Activated naive CD8-positive, alpha-beta T cell (primary cell): Measurements from ENCODE around the gene TMOD4.

Source experiments
- H3K27ac Mint-ChIP-seq: one replicate; pipeline ENCODE4 v1.8.0; 2021; ENCODE audit warnings: mixed read lengths
- H3K27me3 Mint-ChIP-seq: one replicate; pipeline ENCODE4 v1.8.0; 2021; ENCODE audit warnings: mixed read lengths
- H3K36me3 Mint-ChIP-seq: one replicate; pipeline ENCODE4 v1.8.0; 2021; ENCODE audit warnings: mixed read lengths
- H3K4me1 Mint-ChIP-seq: one replicate; pipeline ENCODE4 v1.8.0; 2021; ENCODE audit warnings: low read depth, mixed read lengths
- H3K4me3 Mint-ChIP-seq: one replicate; pipeline ENCODE4 v1.8.0; 2021; ENCODE audit warnings: mild to moderate bottlenecking, mixed read lengths
- H3K9me3 Mint-ChIP-seq: one replicate; pipeline ENCODE4 v1.8.0; 2021; ENCODE audit warnings: low read depth, mixed read lengths

Gene TMOD4

GRCh38 chr1:151158751-151159251 lies 17.0 kb downstream of the TMOD4 start:
- no peaks in the 10 kb centered on the region for H3K9me3 Mint-ChIP-seq
- H3K27ac Mint-ChIP-seq = peak overlapping the region; percentile 100
- peaks cover 19% of the 10 kb centered on the region for H3K36me3 Mint-ChIP-seq
- no peaks in the 10 kb centered on the region for H3K27me3 Mint-ChIP-seq
- peaks cover 53% of the 10 kb centered on the region for H3K4me1 Mint-ChIP-seq
- H3K4me3 Mint-ChIP-seq = peak overlapping the region; percentile 98

- peaks cover 51% of the 10 kb centered on the region for H3K4me1 Mint-ChIP-seq
- H3K27ac Mint-ChIP-seq = peak overlapping the region; percentile 100
- no peaks in the 10 kb centered on the region for H3K27me3 Mint-ChIP-seq
- H3K4me3 Mint-ChIP-seq = peak overlapping the region; percentile 98
- no peaks in the 10 kb centered on the region for H3K9me3 Mint-ChIP-seq
- H3K36me3 Mint-ChIP-seq = peaks cover 19% of the 10 kb centered on the region
These were observed 17.5 kb downstream of the TMOD4 start for GRCh38 chr1:151158326-151158725.

GRCh38 chr1:151157067-151157531 lies 18.7 kb downstream of the TMOD4 start:
- H3K9me3 Mint-ChIP-seq = no peaks in the 10 kb centered on the region
- peak overlapping the region; percentile 98 for H3K4me3 Mint-ChIP-seq
- peaks cover 43% of the 10 kb centered on the region for H3K4me1 Mint-ChIP-seq
- H3K27me3 Mint-ChIP-seq = no peaks in the 10 kb centered on the region
- peak overlapping the region; percentile 100 for H3K27ac Mint-ChIP-seq
- peaks cover 19% of the 10 kb centered on the region for H3K36me3 Mint-ChIP-seq

GRCh38 chr1:151156515-151156819 lies 19.3 kb downstream of the TMOD4 start, which contains the start of gene TNFAIP8L2:
TNFAIP8L2 (plus strand) TSS chr1:151156649; CDS start chr1:151158698, 2,049 bp downstream.
- H3K4me1 Mint-ChIP-seq = peaks cover 37% of the 10 kb centered on the region
- H3K4me3 Mint-ChIP-seq = peak within 1 kb of the TSS; percentile 98
- no peaks in the 10 kb centered on the region for H3K27me3 Mint-ChIP-seq
- peak within 1 kb of the TSS; percentile 100 for H3K27ac Mint-ChIP-seq
- H3K36me3 Mint-ChIP-seq = peaks cover 14% of the 10 kb centered on the region
- H3K9me3 Mint-ChIP-seq = no peaks in the 10 kb centered on the region

- Mint-ChIP-seq H3K4me3 (peak overlapping the region; percentile 97), H3K27ac (no peak overlapping the region), H3K9me3 (no peaks in the 10 kb centered on the region), H3K4me1 (peaks cover 12% of the 10 kb centered on the region), H3K27me3 (no peaks in the 10 kb centered on the region), H3K36me3 (no peaks in the 10 kb centered on the region)
These were observed 28.1 kb downstream of the TMOD4 start for GRCh38 chr1:151147665-151148064.

- Mint-ChIP-seq H3K27me3 (no peaks in the 10 kb centered on the region), H3K27ac (peak overlapping the region; percentile 34), H3K4me1 (peaks cover 12% of the 10 kb centered on the region), H3K9me3 (no peaks in the 10 kb centered on the region), H3K4me3 (peak overlapping the region; percentile 97), H3K36me3 (no peaks in the 10 kb centered on the region)
These were observed 28.7 kb downstream of the TMOD4 start for GRCh38 chr1:151147132-151147503.

- Mint-ChIP-seq H3K4me3 (peak within 1 kb of the TSS; percentile 97), H3K27ac (peak within 1 kb of the TSS; percentile 89), H3K4me1 (peaks cover 12% of the 10 kb centered on the region), H3K27me3 (no peaks in the 10 kb centered on the region), H3K36me3 (no peaks in the 10 kb centered on the region), H3K9me3 (no peaks in the 10 kb centered on the region)
These were observed 29.2 kb downstream of the TMOD4 start, which contains the start of gene SEMA6C for GRCh38 chr1:151146412-151147131. SEMA6C (minus strand) TSS chr1:151146631; CDS start chr1:151142621, 4,010 bp downstream.

GRCh38 chr1:151146072-151146411 lies 29.7 kb downstream of the TMOD4 start:
- Mint-ChIP-seq H3K4me1 (peaks cover 12% of the 10 kb centered on the region), H3K4me3 (peak overlapping the region; percentile 97), H3K27me3 (no peaks in the 10 kb centered on the region), H3K27ac (peak overlapping the region; percentile 83), H3K9me3 (no peaks in the 10 kb centered on the region), H3K36me3 (no peaks in the 10 kb centered on the region)

- no peaks in the 10 kb centered on the region for H3K27me3 Mint-ChIP-seq
- H3K4me3 Mint-ChIP-seq = peak overlapping the region; percentile 97
- peaks cover 12% of the 10 kb centered on the region for H3K4me1 Mint-ChIP-seq
- no peaks in the 10 kb centered on the region for H3K36me3 Mint-ChIP-seq
- no peaks in the 10 kb centered on the region for H3K9me3 Mint-ChIP-seq
- H3K27ac Mint-ChIP-seq = no peak overlapping the region
These were observed 30.3 kb downstream of the TMOD4 start for GRCh38 chr1:151145304-151146071.

GRCh38 chr1:151144474-151145303 lies 31.1 kb downstream of the TMOD4 start:
- Mint-ChIP-seq H3K4me3 (no peak overlapping the region), H3K36me3 (no peaks in the 10 kb centered on the region), H3K9me3 (no peaks in the 10 kb centered on the region), H3K27me3 (no peaks in the 10 kb centered on the region), H3K27ac (no peak overlapping the region), H3K4me1 (peaks cover 12% of the 10 kb centered on the region)

- no peaks in the 10 kb centered on the region for H3K9me3 Mint-ChIP-seq
- no peak overlapping the region for H3K4me3 Mint-ChIP-seq
- H3K36me3 Mint-ChIP-seq = no peaks in the 10 kb centered on the region
These were observed 31.8 kb downstream of the TMOD4 start for GRCh38 chr1:151143986-151144385.

GRCh38 chr1:151143057-151143435 lies 32.7 kb downstream of the TMOD4 start:
- no peak overlapping the region for H3K27ac Mint-ChIP-seq
- no peaks in the 10 kb centered on the region for H3K36me3 Mint-ChIP-seq
- H3K27me3 Mint-ChIP-seq = no peaks in the 10 kb centered on the region
- H3K9me3 Mint-ChIP-seq = no peaks in the 10 kb centered on the region
- no peak overlapping the region for H3K4me3 Mint-ChIP-seq
- peaks cover 12% of the 10 kb centered on the region for H3K4me1 Mint-ChIP-seq

More at GRCh38 chr1:151143986-151144385, 31.8 kb downstream of the TMOD4 start:
- H3K4me1 Mint-ChIP-seq = peaks cover 12% of the 10 kb centered on the region
- no peak overlapping the region for H3K27ac Mint-ChIP-seq
- no peaks in the 10 kb centered on the region for H3K27me3 Mint-ChIP-seq

GRCh38 chr1:151142411-151143056 lies 33.2 kb downstream of the TMOD4 start:
- Mint-ChIP-seq H3K9me3 (no peaks in the 10 kb centered on the region), H3K36me3 (no peaks in the 10 kb centered on the region), H3K4me1 (peaks cover 12% of the 10 kb centered on the region), H3K27ac (no peak overlapping the region), H3K27me3 (no peaks in the 10 kb centered on the region), H3K4me3 (no peak overlapping the region)

- H3K27ac Mint-ChIP-seq = no peak overlapping the region
- H3K36me3 Mint-ChIP-seq = no peaks in the 10 kb centered on the region
These were observed 38.0 kb downstream of the TMOD4 start for GRCh38 chr1:151137789-151138188.

More at GRCh38 chr1:151137789-151138188, 38.0 kb downstream of the TMOD4 start:
- Mint-ChIP-seq H3K4me1 (peaks cover 2% of the 10 kb centered on the region), H3K27me3 (no peaks in the 10 kb centered on the region), H3K4me3 (no peak overlapping the region), H3K9me3 (no peaks in the 10 kb centered on the region)
